Skeletal muscle tissue (tissue), 4 donors: ENCODE data around the gene FRMPD4. TPM values are rescaled to one million over a fixed set of nuclear protein-coding genes. Genes with fewer than 3 reads are reported as not detected.

Experiments used
- H3K27ac ChIP-seq: one replicate; pipeline ENCODE4 v1.7.0; 2013; ENCODE audit warnings: mild to moderate bottlenecking, low read depth, low read length, inconsistent platforms
- H3K27me3 ChIP-seq, 3 donors: one replicate each; pipeline ENCODE4 v1.7.0; 2013; ENCODE audit warnings: low read length in 3 of 3; ENCODE audit not compliant: control insufficient read depth in 3 of 3, insufficient read depth in 3 of 3
- H3K36me3 ChIP-seq, 3 donors: one replicate each; pipeline ENCODE4 v1.7.0; 2013; ENCODE audit warnings: low read length in 3 of 3; ENCODE audit not compliant: control insufficient read depth in 3 of 3, insufficient read depth in 3 of 3
- H3K4me1 ChIP-seq, 3 donors: one replicate each; pipeline ENCODE4 v1.7.0; 2013; ENCODE audit warnings: low read length in 3 of 3, mild to moderate bottlenecking in 3 of 3; ENCODE audit not compliant: control insufficient read depth in 3 of 3, insufficient read depth in 3 of 3
- H3K4me3 ChIP-seq, 3 donors: one replicate each; pipeline ENCODE4 v1.7.0; 2013; ENCODE audit warnings: low read length in 3 of 3
- H3K9ac ChIP-seq, 3 donors: one replicate each; pipeline ENCODE4 v1.7.0; 2013; ENCODE audit warnings: low read length in 3 of 3, mild to moderate bottlenecking in 3 of 3, moderate library complexity in 2 of 3, low read depth in 1 of 3
- H3K9me3 ChIP-seq, 3 donors: one replicate each; pipeline ENCODE4 v1.7.0; 2013; ENCODE audit warnings: low read length in 3 of 3; ENCODE audit not compliant: control insufficient read depth in 3 of 3
- total RNA-seq: library from RNA; depleted of rRNA; stranded (reverse); fragments of >200 nt; gene quantifications from one replicate; pipeline ENCODE4 v1.2.3, GENCODE V29; 2014
- donor health status: Osteomylitis.

FRMPD4 gene
- total RNA-seq, 1 donor from 2014 or later, result 1.0 TPM

DNA sequence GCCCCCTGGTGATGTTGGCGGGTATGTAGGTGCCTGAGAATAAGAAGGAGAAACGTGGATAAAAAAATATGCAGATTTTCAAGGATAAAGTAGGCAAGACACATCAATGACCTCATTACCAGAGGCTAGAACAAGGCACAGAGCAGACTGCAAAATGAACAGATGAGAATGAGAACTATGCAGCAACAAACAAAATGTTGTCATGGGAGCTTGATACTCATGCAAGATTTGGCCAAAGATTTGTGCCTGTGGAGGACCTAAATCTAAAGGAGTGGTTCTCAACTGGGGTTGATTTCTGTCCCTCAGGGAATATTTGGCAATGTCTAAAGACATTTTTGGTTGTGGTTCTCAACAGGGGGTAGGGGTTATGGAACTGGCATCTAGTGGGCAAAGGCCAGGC is 177.3 kb downstream of the FRMPD4 start:
- H3K36me3 ChIP-seq, result no peaks in the 10 kb centered on the region
- no peak overlapping the region for H3K27ac ChIP-seq
- H3K9ac ChIP-seq, result no peak overlapping the region
- no peak overlapping the region for H3K4me3 ChIP-seq
- H3K9me3 ChIP-seq, result no peaks in the 10 kb centered on the region
- no peaks in the 10 kb centered on the region for H3K27me3 ChIP-seq
- no peaks in the 10 kb centered on the region for H3K4me1 ChIP-seq

DNA sequence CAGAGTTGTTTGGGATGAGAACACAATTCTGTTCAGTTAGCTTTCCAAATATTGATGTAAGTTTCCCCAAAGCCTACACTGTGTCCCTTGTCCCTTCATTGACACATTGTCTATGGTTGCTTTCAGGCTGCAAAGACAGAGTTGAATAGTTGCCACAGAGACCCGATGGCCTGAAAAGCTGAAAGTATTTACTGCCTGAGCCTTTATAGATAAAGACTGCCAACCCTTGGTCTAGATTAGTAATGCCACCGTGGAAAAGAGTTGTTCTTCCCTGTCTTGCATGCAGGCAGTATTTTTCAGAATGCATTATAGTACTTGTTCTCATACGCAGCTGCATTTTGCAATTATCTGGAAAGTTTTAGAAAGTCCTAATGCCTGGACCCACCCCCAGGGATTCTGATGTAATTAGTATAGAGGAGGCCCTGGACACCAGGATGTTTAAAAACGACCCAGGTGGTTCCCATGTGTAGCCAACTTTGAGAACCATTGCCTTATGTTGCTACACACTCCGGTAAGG is 180.8 kb downstream of the FRMPD4 start:
- Histone ChIP-seq H3K9ac (no peak overlapping the region), H3K4me3 (no peak overlapping the region), H3K27ac (no peak overlapping the region), H3K36me3 (no peaks in the 10 kb centered on the region), H3K9me3 (peaks cover 0 to 2% (median 0%) of the 10 kb centered on the region in 3 donors), H3K27me3 (no peaks in the 10 kb centered on the region), H3K4me1 (no peaks in the 10 kb centered on the region)

DNA sequence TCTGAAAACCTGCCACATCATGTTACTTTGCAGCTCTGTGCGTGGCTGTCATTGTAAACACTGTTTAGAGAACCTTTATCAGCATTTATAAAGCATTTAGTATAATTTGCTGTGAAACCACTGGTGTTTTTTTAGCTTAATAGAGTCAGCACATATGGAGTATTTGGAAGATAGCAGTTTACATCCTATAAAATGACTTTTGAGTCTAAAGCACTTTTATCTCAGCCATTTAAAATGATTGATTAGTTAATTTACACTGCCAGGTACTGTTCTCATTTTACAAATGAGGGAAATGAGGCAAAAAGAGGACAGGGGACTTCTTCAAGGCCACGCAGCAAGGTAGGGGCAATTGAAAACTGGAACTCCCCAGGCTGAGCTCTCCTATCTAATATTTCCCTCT is 181.7 kb downstream of the FRMPD4 start:
- no peaks in the 10 kb centered on the region for H3K36me3 ChIP-seq
- no peak overlapping the region for H3K27ac ChIP-seq
- H3K9ac ChIP-seq, result no peak overlapping the region
- H3K27me3 ChIP-seq, result no peaks in the 10 kb centered on the region
- peaks cover 0 to 2% (median 0%) of the 10 kb centered on the region in 3 donors for H3K9me3 ChIP-seq
- no peak overlapping the region for H3K4me3 ChIP-seq
- H3K4me1 ChIP-seq, result no peaks in the 10 kb centered on the region

DNA sequence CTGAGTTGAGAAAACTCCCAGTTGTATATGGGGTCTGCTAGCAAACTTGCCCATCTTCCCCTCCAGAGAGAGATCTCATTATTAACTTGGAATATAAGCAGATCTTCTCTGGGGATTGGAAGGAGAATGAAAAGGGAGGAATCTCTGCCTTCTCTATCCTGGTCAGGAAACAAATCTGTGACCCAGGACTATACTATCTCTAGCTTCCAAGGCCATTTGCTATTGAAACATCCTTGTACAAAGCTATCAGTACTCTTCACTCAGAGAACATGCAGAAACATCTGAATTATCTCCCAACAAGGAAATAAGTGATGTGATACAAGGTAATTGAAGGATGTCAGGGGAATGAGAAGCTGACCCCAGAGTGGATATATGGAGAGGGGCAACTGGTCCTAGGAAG is 183.8 kb downstream of the FRMPD4 start:
- Histone ChIP-seq H3K4me3 (no peak overlapping the region), H3K27ac (no peak overlapping the region), H3K4me1 (no peaks in the 10 kb centered on the region), H3K27me3 (no peaks in the 10 kb centered on the region), H3K9ac (no peak overlapping the region), H3K36me3 (no peaks in the 10 kb centered on the region), H3K9me3 (peaks cover 0 to 2% (median 0%) of the 10 kb centered on the region in 3 donors)

DNA sequence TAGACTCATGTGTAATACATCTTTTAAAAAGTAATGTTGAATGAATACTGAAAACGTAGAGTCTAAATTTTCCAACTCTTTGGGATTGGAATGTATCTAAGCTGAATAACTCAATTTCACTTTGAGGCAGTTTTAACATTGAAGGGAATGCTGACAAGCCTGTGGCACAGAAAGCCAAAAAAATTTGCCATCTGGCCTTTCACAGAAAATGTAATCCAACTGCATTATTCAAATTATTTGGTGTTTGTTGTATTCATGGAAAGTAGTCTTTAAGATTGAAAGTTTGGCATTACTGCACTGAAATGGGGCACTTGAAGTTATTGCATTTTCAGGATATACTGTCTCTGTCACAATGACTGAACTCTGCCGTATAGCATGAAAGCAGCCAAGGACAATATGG is 186.9 kb downstream of the FRMPD4 start:
- no peak overlapping the region for H3K9ac ChIP-seq
- no peaks in the 10 kb centered on the region for H3K36me3 ChIP-seq
- H3K27me3 ChIP-seq, result no peaks in the 10 kb centered on the region
- H3K4me1 ChIP-seq, result no peaks in the 10 kb centered on the region
- H3K9me3 ChIP-seq, result peaks cover 0 to 2% (median 0%) of the 10 kb centered on the region in 3 donors
- no peak overlapping the region for H3K4me3 ChIP-seq
- no peak overlapping the region for H3K27ac ChIP-seq

DNA sequence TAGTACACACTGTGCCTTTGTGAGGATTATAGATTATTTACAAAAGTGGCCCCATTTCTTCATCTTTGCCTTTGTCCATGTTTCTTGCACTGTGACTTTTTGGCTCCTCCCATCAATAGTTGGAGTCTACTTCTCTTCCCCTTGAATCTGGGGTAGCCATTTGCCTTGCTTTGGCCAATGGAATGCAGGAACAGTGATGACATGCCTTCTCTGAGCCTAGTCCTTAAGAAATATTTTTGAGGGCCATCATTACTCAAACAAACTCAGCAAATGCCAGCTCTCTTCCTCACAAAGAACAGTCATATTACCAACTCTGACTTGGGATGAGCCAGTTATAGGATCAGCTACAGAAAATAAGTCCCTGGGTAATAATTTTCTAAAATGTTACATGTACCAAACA is 189.6 kb downstream of the FRMPD4 start:
- no peak overlapping the region for H3K4me3 ChIP-seq
- no peak overlapping the region for H3K9ac ChIP-seq
- no peak overlapping the region for H3K27ac ChIP-seq
- no peaks in the 10 kb centered on the region for H3K9me3 ChIP-seq
- H3K4me1 ChIP-seq, result no peaks in the 10 kb centered on the region
- no peaks in the 10 kb centered on the region for H3K36me3 ChIP-seq
- H3K27me3 ChIP-seq, result no peaks in the 10 kb centered on the region

DNA sequence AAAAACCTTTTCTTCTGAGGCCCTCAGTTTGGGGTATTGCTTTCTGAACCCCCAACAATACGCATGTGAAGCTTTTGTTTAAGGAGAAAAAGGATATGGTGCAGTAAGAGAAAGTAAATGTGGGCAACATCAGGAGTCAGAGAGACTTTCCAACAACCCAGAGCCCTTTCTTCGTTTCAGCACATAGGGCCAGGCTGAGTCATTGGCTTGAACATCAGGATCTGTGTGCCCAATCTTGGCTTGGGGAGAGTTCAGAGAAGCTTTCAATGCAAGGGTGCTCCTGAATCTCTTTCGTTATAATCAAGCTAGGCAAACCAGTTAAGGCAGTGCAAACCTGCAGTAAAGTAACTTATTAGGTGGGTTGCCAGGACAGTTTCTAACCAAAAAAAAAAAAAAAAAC is 191.2 kb downstream of the FRMPD4 start:
- H3K9me3 ChIP-seq, result no peaks in the 10 kb centered on the region
- H3K4me1 ChIP-seq, result no peaks in the 10 kb centered on the region
- no peaks in the 10 kb centered on the region for H3K36me3 ChIP-seq
- H3K27ac ChIP-seq, result no peak overlapping the region
- H3K9ac ChIP-seq, result no peak overlapping the region
- no peak overlapping the region for H3K4me3 ChIP-seq
- no peaks in the 10 kb centered on the region for H3K27me3 ChIP-seq

DNA sequence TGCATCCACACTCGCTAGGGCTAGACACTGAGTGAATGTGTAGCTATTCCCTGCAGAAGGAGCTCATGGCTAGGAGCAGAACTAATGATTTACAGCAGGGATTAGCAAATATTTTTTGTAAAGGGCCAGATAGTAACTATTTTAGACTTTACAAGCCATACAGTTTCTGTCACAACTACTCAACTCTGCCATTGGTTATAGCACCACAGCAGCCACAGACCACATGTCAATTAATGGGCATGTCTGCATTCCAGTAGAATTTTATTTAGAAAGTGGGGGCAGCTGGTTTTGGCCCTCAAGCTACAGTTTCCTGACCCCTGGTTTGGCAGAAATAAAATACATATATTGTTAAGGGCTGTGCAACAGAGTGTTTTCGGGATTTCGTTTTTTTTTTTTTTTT is 192.6 kb downstream of the FRMPD4 start:
- H3K36me3 ChIP-seq, result no peaks in the 10 kb centered on the region
- no peaks in the 10 kb centered on the region for H3K27me3 ChIP-seq
- H3K9me3 ChIP-seq, result no peaks in the 10 kb centered on the region
- H3K4me3 ChIP-seq, result no peak overlapping the region
- H3K27ac ChIP-seq, result no peak overlapping the region
- H3K9ac ChIP-seq, result no peak overlapping the region
- H3K4me1 ChIP-seq, result no peaks in the 10 kb centered on the region

DNA sequence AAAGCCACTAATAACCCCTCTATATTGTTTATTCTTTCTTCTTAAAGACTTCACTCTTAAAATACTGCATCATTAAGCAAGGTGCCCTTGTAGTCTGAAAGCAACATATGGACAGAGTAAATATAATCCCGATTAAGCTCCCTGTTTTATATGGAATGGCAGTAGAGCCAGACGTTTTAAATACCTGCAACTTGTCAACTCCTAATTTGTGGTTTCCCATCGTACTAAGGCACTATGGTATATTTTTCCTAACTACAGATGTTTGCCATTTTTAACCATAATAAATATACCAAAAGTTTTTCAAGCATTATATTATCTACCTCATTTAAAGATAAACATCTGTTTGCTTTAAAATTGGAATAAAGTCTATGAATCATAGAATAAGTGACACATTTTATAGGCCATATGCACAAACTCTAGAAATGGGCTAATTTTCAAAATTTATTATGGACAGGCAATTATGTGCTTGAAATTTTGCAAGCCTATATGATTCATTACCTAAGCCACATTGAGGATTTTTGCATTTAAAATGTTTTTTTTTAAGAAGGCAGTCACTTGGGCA is 194.6 kb downstream of the FRMPD4 start:
- Histone ChIP-seq H3K27me3 (no peaks in the 10 kb centered on the region), H3K9ac (no peak overlapping the region), H3K9me3 (no peaks in the 10 kb centered on the region), H3K4me1 (no peaks in the 10 kb centered on the region), H3K27ac (no peak overlapping the region), H3K36me3 (no peaks in the 10 kb centered on the region), H3K4me3 (no peak overlapping the region)

DNA sequence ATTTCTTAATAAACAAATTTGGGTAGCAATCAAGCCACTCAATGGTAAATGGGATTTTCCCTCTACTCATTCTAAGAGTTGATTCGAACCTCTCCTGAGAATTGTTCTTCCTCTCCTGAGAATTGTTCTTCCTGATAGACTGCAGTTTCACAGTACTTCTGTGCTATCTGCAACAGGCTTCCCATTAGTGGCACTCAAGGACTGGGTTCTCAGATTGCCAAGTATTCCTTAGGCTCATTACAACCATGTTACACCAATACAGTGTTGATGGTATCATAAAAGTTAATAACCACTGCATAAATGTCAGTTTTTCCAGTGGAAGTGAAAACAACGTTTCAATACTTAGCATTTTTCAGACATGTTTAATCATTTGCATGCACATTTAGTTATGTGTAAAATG is 201.6 kb downstream of the FRMPD4 start:
- H3K9me3 ChIP-seq, result no peaks in the 10 kb centered on the region
- H3K9ac ChIP-seq, result no peak overlapping the region
- no peaks in the 10 kb centered on the region for H3K36me3 ChIP-seq

More for the DNA sequence above, 201.6 kb downstream of the FRMPD4 start:
- no peak overlapping the region for H3K27ac ChIP-seq
- H3K4me1 ChIP-seq, result no peaks in the 10 kb centered on the region
- no peaks in the 10 kb centered on the region for H3K27me3 ChIP-seq
- no peak overlapping the region for H3K4me3 ChIP-seq
